Measurements from ENCODE around the gene FOXK1. TPM values are rescaled to one million over a fixed set of nuclear protein-coding genes. Genes with fewer than 3 reads are reported as not detected.
A peak's percentile ranks its signal among the peaks of the same experiment; 100 is the strongest.
"Not testable (repeated sequence)": the region's sequence is repeated elsewhere in the genome, so short reads cannot be mapped to it uniquely, and the experiment has no call there.

The FOXK1 gene
- total and polyA plus RNA-seq, 8 donors = 2.9 to 88.1 (median 21.6) TPM

DNA sequence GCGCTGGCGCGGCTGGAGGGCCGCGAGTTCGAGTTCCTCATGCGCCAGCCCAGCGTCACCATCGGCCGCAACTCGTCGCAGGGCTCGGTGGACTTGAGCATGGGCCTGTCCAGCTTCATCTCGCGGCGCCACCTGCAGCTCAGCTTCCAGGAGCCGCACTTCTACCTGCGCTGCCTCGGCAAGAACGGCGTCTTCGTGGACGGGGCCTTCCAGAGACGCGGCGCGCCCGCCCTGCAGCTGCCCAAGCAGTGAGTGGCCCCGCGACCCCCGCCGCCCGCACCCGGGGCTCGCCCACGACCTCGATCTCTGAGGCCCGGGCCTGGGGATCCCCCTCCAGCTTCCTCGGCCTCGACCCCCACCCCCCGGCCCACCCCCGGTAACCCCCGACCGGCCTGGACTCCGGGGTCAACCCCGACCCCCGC lies 537 bp downstream of the FOXK1 start:
- Histone ChIP-seq H3K27me3 (no peaks in the 10 kb centered on the region), H3K36me3 (no peaks in the 10 kb centered on the region), H3K9me3 (no peaks in the 10 kb centered on the region), H3K4me3 (peak overlapping the region; percentile 83 to 95 (median 92)), H3K4me1 (peaks cover 16 to 53% (median 41%) of the 10 kb centered on the region in 4 donors), H3K27ac (peak overlapping the region; percentile 92 to 96 (median 93))
- 0 to 2% (median 1%) methylated on average over 22 to 47 of the region's 47 CpGs for WGBS, 5 donors
- no peak for TF ChIP-seq POLR2A (IDR thresholded peaks at IDR 0.05)
- TF ChIP-seq EP300 (IDR thresholded peaks at IDR 0.05) = no peak
- TF ChIP-seq POLR2AphosphoS5 (IDR thresholded peaks at IDR 0.05) = no peak
- TF ChIP-seq CTCF (IDR thresholded peaks at IDR 0.05) = no peak
- peak; percentile 68 to 80 for DNase-seq
- intact Hi-C loops (cut with DNase I; ENCODE audit: low total_unique reads) = loop anchor here (5.0 kb wide), 1 partner anchor 70 kb away; no protein-coding TSS in a partner anchor

- Histone ChIP-seq H3K27ac (peak overlapping the region; percentile 92 to 96 (median 93)), H3K4me3 (peak overlapping the region; percentile 83 to 95 (median 92)), H3K4me1 (peaks cover 16 to 59% (median 44%) of the 10 kb centered on the region in 4 donors), H3K36me3 (no peaks in the 10 kb centered on the region), H3K9me3 (no peaks in the 10 kb centered on the region), H3K27me3 (no peaks in the 10 kb centered on the region)
- peak in 1 of 2 donors; percentile 56 for DNase-seq
- WGBS, 5 donors = 2 to 4% (median 2%) methylated on average over 8 to 23 of the region's 23 CpGs
- TF ChIP-seq POLR2AphosphoS5 (IDR thresholded peaks at IDR 0.05) (no peak), POLR2A (IDR thresholded peaks at IDR 0.05) (no peak), EP300 (IDR thresholded peaks at IDR 0.05) (no peak)
- intact Hi-C loops (cut with DNase I; ENCODE audit: low total_unique reads) = loop anchor here (5.0 kb wide), 1 partner anchor 69 kb away; no protein-coding TSS in a partner anchor
Observed at GRCh38 chr7:4683043-4683883, 1.2 kb downstream of the FOXK1 start.

DNA sequence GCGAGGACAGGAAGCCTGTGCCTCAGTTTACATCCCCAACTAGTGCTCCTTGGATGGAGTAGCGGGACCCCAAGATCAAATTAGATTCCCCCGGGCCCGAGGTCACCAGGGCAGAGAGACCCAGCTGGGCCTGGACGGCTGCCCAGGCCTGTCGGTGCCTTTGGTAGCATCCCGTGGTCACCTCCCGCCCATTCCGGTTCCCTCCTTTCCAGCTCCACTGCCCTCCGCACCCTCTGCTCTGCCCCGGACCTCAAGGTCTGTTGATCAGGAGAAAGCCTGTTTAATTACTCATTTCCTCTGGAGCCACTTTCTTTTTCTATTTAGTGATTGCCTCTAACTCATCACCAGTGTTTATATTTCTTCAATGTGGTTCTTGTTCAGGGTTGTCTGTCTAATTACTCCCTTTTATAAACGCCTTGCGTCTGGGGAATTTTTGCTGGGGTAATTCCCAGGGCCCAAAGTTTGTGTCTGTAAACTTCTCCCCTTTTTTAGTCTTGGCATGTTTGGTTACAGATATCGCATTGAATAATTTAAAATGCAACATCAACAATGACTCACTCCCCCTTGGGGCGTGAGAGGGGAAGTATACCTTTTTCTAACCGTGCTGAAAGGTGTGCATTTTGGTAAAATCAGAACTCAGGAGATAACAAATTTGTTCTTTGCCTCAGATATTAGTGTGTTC lies 1.9 kb downstream of the FOXK1 start:
- no peaks in the 10 kb centered on the region for H3K27me3 ChIP-seq
- intact Hi-C loops (cut with DNase I; ENCODE audit: low total_unique reads) = loop anchor here (5.0 kb wide), 1 partner anchor 68 kb away; no protein-coding TSS in a partner anchor
- TF ChIP-seq POLR2A (IDR thresholded peaks at IDR 0.05) (no peak), CTCF (IDR thresholded peaks at IDR 0.05) (peak in 2 of 7 experiments; percentile 5 to 10), POLR2AphosphoS5 (IDR thresholded peaks at IDR 0.05) (peak in 2 of 3 donors; percentile 7 to 74)
- H3K36me3 ChIP-seq = no peaks in the 10 kb centered on the region
- H3K9me3 ChIP-seq = no peaks in the 10 kb centered on the region
- WGBS, 5 donors = 1 to 2% (median 1%) methylated on average over 15 to 16 of the region's 16 CpGs
- DNase-seq = peak; percentile 58 to 80
- peak overlapping the region; percentile 92 to 96 (median 93) for H3K27ac ChIP-seq
- H3K4me1 ChIP-seq = peaks cover 16 to 65% (median 47%) of the 10 kb centered on the region in 4 donors
- H3K4me3 ChIP-seq = peak overlapping the region; percentile 83 to 95 (median 92)

- intact Hi-C loops (cut with DNase I; ENCODE audit: low total_unique reads) = loop anchor here (5.0 kb wide), 1 partner anchor 67 kb away; no protein-coding TSS in a partner anchor
- Histone ChIP-seq H3K4me1 (peaks cover 19 to 73% (median 54%) of the 10 kb centered on the region in 4 donors), H3K4me3 (peak overlapping the region; percentile 83 to 95 (median 92)), H3K36me3 (no peaks in the 10 kb centered on the region), H3K27me3 (no peaks in the 10 kb centered on the region), H3K9me3 (no peaks in the 10 kb centered on the region), H3K27ac (peak overlapping the region; percentile 28 to 96 (median 92))
- DNase-seq = no peak
- TF ChIP-seq POLR2A (IDR thresholded peaks at IDR 0.05) (no peak), CTCF (IDR thresholded peaks at IDR 0.05) (no peak), POLR2AphosphoS5 (IDR thresholded peaks at IDR 0.05) (no peak), EP300 (IDR thresholded peaks at IDR 0.05) (no peak)
- 47 to 56% (median 49%) methylated on average over 9 of the region's 9 CpGs for WGBS, 5 donors
Observed at GRCh38 chr7:4684846-4685245, 2.8 kb downstream of the FOXK1 start.

DNA sequence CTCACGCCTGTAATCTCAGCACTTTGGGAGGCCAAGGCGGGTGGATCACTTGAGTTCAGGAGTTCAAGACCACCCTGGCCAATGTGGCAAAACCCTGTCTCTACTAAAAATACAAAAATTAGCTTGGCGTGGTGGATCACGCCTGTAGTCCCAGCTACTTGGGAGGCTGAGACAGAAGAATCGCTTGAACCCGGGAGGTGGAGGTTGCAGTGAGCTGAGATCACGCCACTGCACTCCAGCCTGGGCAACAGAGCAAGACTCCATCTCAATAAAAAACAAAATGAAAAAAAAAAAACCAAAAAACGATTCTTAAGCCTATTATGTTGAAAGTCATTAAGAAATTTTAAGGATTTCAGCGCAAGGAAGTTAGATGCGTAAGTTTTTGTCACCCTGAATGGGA lies 3.6 kb downstream of the FOXK1 start:
- H3K27me3 ChIP-seq; H3K36me3 ChIP-seq; DNase-seq; H3K9me3 ChIP-seq; intact Hi-C loops (cut with DNase I; ENCODE audit: low total_unique reads); H3K4me3 ChIP-seq: not testable (repeated sequence)
- Histone ChIP-seq H3K4me1 (peaks cover 21 to 82% (median 60%) of the 10 kb centered on the region in 4 donors), H3K27ac (peak overlapping the region in 3 of 5 donors; percentile 92 to 96 (median 93))
- 91 to 96% (median 94%) methylated on average over 10 of the region's 10 CpGs for WGBS, 5 donors
